Esophagus muscularis mucosa (tissue), 4 donors: ENCODE measurements around the gene PAPSS1. TPM values are rescaled to one million over a fixed set of nuclear protein-coding genes. Genes with fewer than 3 reads are reported as not detected.

Experiments
- DNase-seq: peaks from one replicate; pipeline ENCODE4 v3.0.0-alpha.2; 2017; ENCODE audit errors: extremely low spot score
- H3K27ac ChIP-seq, 4 donors: fragments of 200-600 bp; sonication (generic); replicated peaks in 1 of 4; 1 replicate in 3 of 4; 2 replicates in 1 of 4; pipeline ENCODE4 v1.5.1; 2016 to 2019; ENCODE audit warnings: mild to moderate bottlenecking in 1 of 4
- H3K27me3 ChIP-seq, 4 donors: fragments of 200-600 bp; sonication (generic); one replicate each; pipeline versions ENCODE4 v1.5.1 to v1.6.0; 2016 to 2019
- H3K36me3 ChIP-seq, 4 donors: fragments of 200-600 bp; sonication (generic); one replicate each; pipeline ENCODE4 v1.5.1; 2016 to 2019
- H3K4me1 ChIP-seq, 4 donors: fragments of 200-600 bp; sonication (generic); one replicate each; pipeline ENCODE4 v1.5.1; 2016 to 2019
- H3K4me3 ChIP-seq, 4 donors: fragments of 200-600 bp; sonication (generic); 1 replicate in 2 of 4; 2 replicates in 2 of 4; pipeline ENCODE4 v1.5.1; 2016 to 2019; ENCODE audit warnings: mild to moderate bottlenecking in 4 of 4, moderate library complexity in 1 of 4
- H3K9me3 ChIP-seq, 4 donors: fragments of 200-600 bp; sonication (generic); 1 replicate in 3 of 4; 2 replicates in 1 of 4; pipeline ENCODE4 v1.5.1; 2016 to 2019
- CTCF ChIP-seq, 3 experiments: fragments of 200-600 bp in 2 of 3; fragments of 450-650 bp in 1 of 3; sonication (generic) in 2 of 3; IDR thresholded peaks; one replicate each; pipeline ENCODE4 v1.5.1; 2017 to 2019; ENCODE audit warnings: antibody characterized with exemption in 3 of 3, mild to moderate bottlenecking in 2 of 3, moderate library complexity in 1 of 3
- EP300 ChIP-seq: sonication (generic); formaldehyde crosslinking; IDR thresholded peaks from one replicate; pipeline ENCODE4 v1.6.1; 2017; ENCODE audit warnings: antibody characterized with exemption
- POLR2A ChIP-seq: fragments of 450-650 bp; IDR thresholded peaks from one replicate; pipeline ENCODE4 v1.6.1; 2017; ENCODE audit warnings: antibody characterized with exemption, moderate library complexity, mild to moderate bottlenecking, low read depth
- POLR2AphosphoS5 ChIP-seq, 2 donors: sonication (generic); formaldehyde crosslinking; IDR thresholded peaks; one replicate each; pipeline ENCODE4 v1.6.1; 2017; ENCODE audit warnings: antibody characterized with exemption in 2 of 2
- WGBS: methylation state at CpG from one replicate; pipeline ENCODE4 v1.1.5; 2018; 5-methylcytosine and 5-hydroxymethylcytosine counted together
- intact Hi-C: fragments of 100-400 bp; cut with DNase I; formaldehyde crosslinking; loops from one replicate; pipeline ENCODE4 v1.15.1; 2023
- total RNA-seq, 4 donors: library from RNA; depleted of rRNA; stranded (reverse); fragments of >200 nt; gene quantifications; one replicate each; pipeline versions ENCODE4 v1.1.0 to v1.2.1, GENCODE V29; 2016

Gene PAPSS1
- total RNA-seq, 4 donors from 2014 or later: 11.6 to 24.4 (median 18.1) TPM

GRCh38 chr4:107711831-107712230, 8.2 kb downstream of the PAPSS1 start:
- intact Hi-C loops: no loop called here
- no peak overlapping the region for H3K27ac ChIP-seq
- no peak overlapping the region for H3K4me3 ChIP-seq
- no peaks in the 10 kb centered on the region for H3K36me3 ChIP-seq
- peaks cover 0 to 4% (median 2%) of the 10 kb centered on the region in 4 donors for H3K9me3 ChIP-seq
- no peak for DNase-seq
- WGBS: 80% methylated on average over 3 of the region's 3 CpGs
- H3K27me3 ChIP-seq: no peaks in the 10 kb centered on the region
- TF ChIP-seq POLR2A: no peak
- no peak for TF ChIP-seq CTCF (IDR thresholded peaks at IDR 0.05)
- no peak for TF ChIP-seq EP300
- no peak for TF ChIP-seq POLR2AphosphoS5 (IDR thresholded peaks at IDR 0.05)
- H3K4me1 ChIP-seq: no peaks in the 10 kb centered on the region

GRCh38 chr4:107710493-107711459, 9.3 kb downstream of the PAPSS1 start:
- H3K27ac ChIP-seq: no peak overlapping the region
- H3K4me3 ChIP-seq: no peak overlapping the region
- H3K36me3 ChIP-seq: no peaks in the 10 kb centered on the region
- H3K27me3 ChIP-seq: no peaks in the 10 kb centered on the region
- intact Hi-C loops: no loop called here
- 93% methylated on average over 10 of the region's 10 CpGs for WGBS
- peaks cover 0 to 14% (median 12%) of the 10 kb centered on the region in 4 donors for H3K9me3 ChIP-seq
- DNase-seq: no peak
- TF ChIP-seq CTCF (IDR thresholded peaks at IDR 0.05) (no peak), EP300 (no peak), POLR2AphosphoS5 (IDR thresholded peaks at IDR 0.05) (no peak), POLR2A (no peak)
- H3K4me1 ChIP-seq: no peaks in the 10 kb centered on the region

DNA sequence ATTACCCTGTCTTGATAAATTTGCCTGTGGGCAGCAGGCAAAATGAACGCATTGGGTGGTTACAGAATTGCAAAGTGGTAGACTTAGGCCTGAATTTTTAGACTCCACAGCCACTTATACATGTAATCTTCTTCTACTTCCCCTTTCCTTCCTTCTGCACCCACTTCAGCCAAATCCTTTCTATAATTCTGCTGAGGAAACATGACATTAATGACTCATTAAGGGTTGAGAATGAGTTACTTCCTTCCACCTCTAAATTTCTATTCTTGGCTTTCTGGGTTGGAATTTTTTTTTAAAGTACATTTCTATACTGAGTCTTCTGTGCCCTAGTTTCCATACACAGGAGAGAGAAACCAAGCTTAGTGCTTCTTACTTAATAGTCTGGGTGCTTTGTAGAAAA, 10.1 kb downstream of the PAPSS1 start:
- intact Hi-C loops: no loop called here

DNA sequence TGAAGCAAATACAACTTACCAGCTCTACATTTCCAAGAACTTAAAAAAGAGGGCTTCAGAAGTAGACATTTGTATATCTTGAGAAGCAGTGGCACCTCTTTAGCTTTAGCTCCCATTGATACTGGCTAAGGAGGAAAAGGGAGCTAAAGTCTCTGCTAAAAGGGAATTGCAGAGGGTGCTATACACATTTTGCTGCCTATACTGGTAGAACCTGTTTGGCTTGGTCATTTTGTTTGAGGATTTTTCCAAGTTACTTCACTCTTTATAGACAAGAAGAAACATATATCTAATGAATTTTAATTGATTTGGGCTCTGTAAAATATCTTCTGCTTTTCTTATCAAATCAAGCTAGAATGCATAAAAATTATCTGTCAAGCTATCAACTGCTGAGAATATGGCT, 11.8 kb downstream of the PAPSS1 start:
- intact Hi-C loops: no loop called here
- no peak for TF ChIP-seq POLR2A
- no peak for TF ChIP-seq CTCF (IDR thresholded peaks at IDR 0.05)
- TF ChIP-seq EP300: no peak
- no peak for TF ChIP-seq POLR2AphosphoS5 (IDR thresholded peaks at IDR 0.05)

More for the DNA sequence above, 10.1 kb downstream of the PAPSS1 start:
- H3K9me3 ChIP-seq: peaks cover 0 to 20% (median 17%) of the 10 kb centered on the region in 4 donors
- no peak overlapping the region for H3K4me3 ChIP-seq
- no peak overlapping the region for H3K27ac ChIP-seq
- no peaks in the 10 kb centered on the region for H3K27me3 ChIP-seq
- no peaks in the 10 kb centered on the region for H3K36me3 ChIP-seq
- no peak for TF ChIP-seq POLR2AphosphoS5 (IDR thresholded peaks at IDR 0.05)
- no peak for TF ChIP-seq POLR2A
- TF ChIP-seq EP300: no peak
- no peak for TF ChIP-seq CTCF (IDR thresholded peaks at IDR 0.05)
- DNase-seq: no peak
- H3K4me1 ChIP-seq: no peaks in the 10 kb centered on the region
- 80% methylated on average over 1 of the region's 1 CpG for WGBS

More for the DNA sequence above, 11.8 kb downstream of the PAPSS1 start:
- Histone ChIP-seq H3K27me3 (no peaks in the 10 kb centered on the region), H3K36me3 (no peaks in the 10 kb centered on the region), H3K4me3 (no peak overlapping the region), H3K9me3 (peaks cover 0 to 28% (median 20%) of the 10 kb centered on the region in 4 donors), H3K27ac (no peak overlapping the region), H3K4me1 (no peaks in the 10 kb centered on the region)
- no peak for DNase-seq
